Measurements from ENCODE around the gene TBX18.

- no peak for TF ChIP-seq CTCF (conservative IDR thresholded peaks at IDR 0.05 in 1 of 2, IDR thresholded peaks at IDR 0.05 in 1 of 2; ENCODE audit: low read depth in 1 of 2, low read length in 2 of 2)
- no peak for TF ChIP-seq EZH2 (IDR thresholded peaks at IDR 0.05; ENCODE audit: low read length, missing control alignments)
These were observed 7.5 kb downstream of the TBX18 start for GRCh38 chr6:84756877-84757276.

Data from fibroblast of lung (primary cell).